ENCODE data around the gene KCNMA1. TPM values are rescaled to one million over a fixed set of nuclear protein-coding genes. Genes with fewer than 3 reads are reported as not detected.

The KCNMA1 gene
- total RNA-seq, 1 experiment from 2014 or later, result 0.45 TPM

- no peak for DNase-seq
- Mint-ChIP-seq H3K36me3 (ENCODE audit: insufficient read depth, unreplicated experiment) (no peaks in the 10 kb centered on the region), H3K9me3 (ENCODE audit: low read depth, unreplicated experiment) (peaks cover 2% of the 10 kb centered on the region), H3K27ac (ENCODE audit: unreplicated experiment) (no peak overlapping the region), H3K4me3 (ENCODE audit: low read depth, unreplicated experiment) (no peak overlapping the region), H3K27me3 (ENCODE audit: unreplicated experiment) (peaks cover 100% of the 10 kb centered on the region), H3K4me1 (ENCODE audit: low read depth, unreplicated experiment) (no peaks in the 10 kb centered on the region)
- no TSS peak for BruUV-seq (replicated peaks)
- no peak for TF ChIP-seq CTCF (IDR thresholded peaks at IDR 0.05; ENCODE audit: unreplicated experiment)
- intact Hi-C loops (cut with micrococcal nuclease; ENCODE audit: unreplicated experiment), result no loop called here
- CTCF ChIA-PET, result no interaction called here
These were observed 326.4 kb downstream of the KCNMA1 start for GRCh38 chr10:77311186-77311585.

- no peak for DNase-seq
- intact Hi-C loops (cut with micrococcal nuclease; ENCODE audit: unreplicated experiment), result no loop called here
- Mint-ChIP-seq H3K4me1 (ENCODE audit: low read depth, unreplicated experiment) (no peaks in the 10 kb centered on the region), H3K36me3 (ENCODE audit: insufficient read depth, unreplicated experiment) (no peaks in the 10 kb centered on the region), H3K27me3 (ENCODE audit: unreplicated experiment) (peaks cover 100% of the 10 kb centered on the region), H3K4me3 (ENCODE audit: low read depth, unreplicated experiment) (no peak overlapping the region), H3K27ac (ENCODE audit: unreplicated experiment) (no peak overlapping the region), H3K9me3 (ENCODE audit: low read depth, unreplicated experiment) (peaks cover 2% of the 10 kb centered on the region)
- TF ChIP-seq CTCF (IDR thresholded peaks at IDR 0.05; ENCODE audit: unreplicated experiment), result no peak
- BruUV-seq (replicated peaks), result no TSS peak
- CTCF ChIA-PET, result interaction anchor here (0.8 to 0.9 kb wide), 2 partner anchors 17 to 361 kb away, joined by 3 to 4 read pairs; no protein-coding TSS in a partner anchor
These were observed 327.2 kb downstream of the KCNMA1 start for GRCh38 chr10:77310288-77310840.

- no TSS peak for BruUV-seq (replicated peaks)
- intact Hi-C loops (cut with micrococcal nuclease; ENCODE audit: unreplicated experiment), result no loop called here
- Mint-ChIP-seq H3K9me3 (ENCODE audit: low read depth, unreplicated experiment) (peaks cover 2% of the 10 kb centered on the region), H3K27ac (ENCODE audit: unreplicated experiment) (no peak overlapping the region), H3K36me3 (ENCODE audit: insufficient read depth, unreplicated experiment) (no peaks in the 10 kb centered on the region), H3K4me1 (ENCODE audit: low read depth, unreplicated experiment) (no peaks in the 10 kb centered on the region), H3K4me3 (ENCODE audit: low read depth, unreplicated experiment) (no peak overlapping the region), H3K27me3 (ENCODE audit: unreplicated experiment) (peaks cover 100% of the 10 kb centered on the region)
- DNase-seq, result no peak
- no peak for TF ChIP-seq CTCF (IDR thresholded peaks at IDR 0.05; ENCODE audit: unreplicated experiment)
- CTCF ChIA-PET, result no interaction called here
These were observed 328.1 kb downstream of the KCNMA1 start for GRCh38 chr10:77309509-77309908.

- Mint-ChIP-seq H3K36me3 (ENCODE audit: insufficient read depth, unreplicated experiment) (no peaks in the 10 kb centered on the region), H3K9me3 (ENCODE audit: low read depth, unreplicated experiment) (peaks cover 2% of the 10 kb centered on the region), H3K4me3 (ENCODE audit: low read depth, unreplicated experiment) (no peak overlapping the region), H3K27me3 (ENCODE audit: unreplicated experiment) (peaks cover 100% of the 10 kb centered on the region), H3K4me1 (ENCODE audit: low read depth, unreplicated experiment) (no peaks in the 10 kb centered on the region), H3K27ac (ENCODE audit: unreplicated experiment) (no peak overlapping the region)
- TF ChIP-seq CTCF (IDR thresholded peaks at IDR 0.05; ENCODE audit: unreplicated experiment), result no peak
- CTCF ChIA-PET, result no interaction called here
- BruUV-seq (replicated peaks), result no TSS peak
- intact Hi-C loops (cut with micrococcal nuclease; ENCODE audit: unreplicated experiment), result no loop called here
- DNase-seq, result no peak
These were observed 328.5 kb downstream of the KCNMA1 start for GRCh38 chr10:77309092-77309491.
